Measurements from ENCODE around the gene CCNB2. TPM values are rescaled to one million over a fixed set of nuclear protein-coding genes. Genes with fewer than 3 reads are reported as not detected.

Gene CCNB2
- total RNA-seq = 100 to 1,000 TPM in 1 of 2 donors, 10 to 100 TPM in 1; 74.3 to 120 TPM

DNA sequence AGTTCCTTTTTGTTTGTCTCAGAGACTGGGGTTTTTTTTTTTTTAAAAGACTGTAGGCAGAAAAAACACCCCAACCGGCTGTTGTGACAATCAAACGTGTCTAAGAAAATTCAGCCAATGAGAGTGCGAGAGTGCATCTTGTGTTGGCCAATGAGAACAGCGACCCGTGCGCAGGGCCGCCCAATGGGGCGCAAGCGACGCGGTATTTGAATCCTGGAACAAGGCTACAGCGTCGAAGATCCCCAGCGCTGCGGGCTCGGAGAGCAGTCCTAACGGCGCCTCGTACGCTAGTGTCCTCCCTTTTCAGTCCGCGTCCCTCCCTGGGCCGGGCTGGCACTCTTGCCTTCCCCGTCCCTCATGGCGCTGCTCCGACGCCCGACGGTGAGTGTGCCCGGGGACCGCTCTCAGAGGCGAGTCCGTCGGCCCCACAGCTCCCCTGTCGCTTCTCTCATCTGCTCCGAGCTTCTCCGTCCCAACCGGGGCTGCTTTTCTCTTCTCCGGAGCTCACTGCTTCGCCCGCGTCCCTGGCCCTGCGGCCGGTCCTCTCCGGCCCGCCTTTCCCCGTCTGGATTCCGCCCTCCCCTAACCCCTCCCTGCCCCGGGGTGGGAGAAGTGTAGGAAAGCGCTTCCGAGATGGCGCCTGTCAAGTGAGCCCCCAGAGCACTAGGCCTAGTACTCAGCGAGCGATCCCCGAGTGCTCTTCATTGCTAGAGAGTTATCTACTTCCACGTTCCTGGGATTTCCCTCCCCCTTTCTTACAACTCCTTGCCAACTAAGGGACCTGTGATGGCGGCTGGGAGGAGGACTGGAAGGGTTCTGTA lies at the start of gene CCNB2:
TSS of gene CCNB2 (plus strand) at position 235 of the 821 bp plus-strand sequence. CDS start at position 358, 123 bp downstream.
- ATAC-seq (peak; percentile 99), DNase-seq (ENCODE audit: low spot score in 2 of 2) (peak; percentile 79 to 87)
- peak within 1 kb of the TSS; percentile 92 to 99 for H3K27ac Mint-ChIP-seq
- peaks cover 8 to 32% of the 10 kb centered on the region in 2 donors for H3K36me3 Mint-ChIP-seq
- H3K9me3 Mint-ChIP-seq = no peaks in the 10 kb centered on the region

DNA sequence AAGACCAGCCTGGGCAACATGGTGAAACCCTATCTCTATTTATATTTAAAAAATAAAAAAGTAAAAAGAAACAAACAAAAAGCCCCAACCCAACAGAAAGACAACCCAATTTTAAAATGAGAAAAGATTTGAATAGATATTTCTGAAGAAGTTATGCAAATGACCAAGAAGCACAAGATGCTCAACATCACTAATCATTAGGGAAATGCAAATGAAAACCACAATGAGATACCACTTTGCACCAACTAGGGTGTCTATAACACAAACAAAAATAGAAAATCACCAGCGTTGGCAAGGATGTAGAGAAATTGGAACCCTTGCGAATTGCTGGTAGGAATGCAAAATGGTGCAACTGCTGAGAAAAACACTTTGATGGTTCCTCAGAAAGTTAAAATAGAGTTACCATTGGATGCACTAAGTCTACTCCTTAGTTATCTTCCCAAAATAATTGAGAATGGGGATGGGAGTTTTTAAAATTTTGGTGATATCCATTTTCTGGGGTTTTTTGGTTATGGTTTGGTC lies 45.8 kb upstream of the CCNB2 start:
- no peaks in the 10 kb centered on the region for H3K9me3 Mint-ChIP-seq
- no peak overlapping the region for H3K27ac Mint-ChIP-seq
- peaks cover 0 to 9% of the 10 kb centered on the region in 2 donors for H3K36me3 Mint-ChIP-seq
- DNase-seq (ENCODE audit: low spot score in 2 of 2) = no peak
- ATAC-seq = no peak

DNA sequence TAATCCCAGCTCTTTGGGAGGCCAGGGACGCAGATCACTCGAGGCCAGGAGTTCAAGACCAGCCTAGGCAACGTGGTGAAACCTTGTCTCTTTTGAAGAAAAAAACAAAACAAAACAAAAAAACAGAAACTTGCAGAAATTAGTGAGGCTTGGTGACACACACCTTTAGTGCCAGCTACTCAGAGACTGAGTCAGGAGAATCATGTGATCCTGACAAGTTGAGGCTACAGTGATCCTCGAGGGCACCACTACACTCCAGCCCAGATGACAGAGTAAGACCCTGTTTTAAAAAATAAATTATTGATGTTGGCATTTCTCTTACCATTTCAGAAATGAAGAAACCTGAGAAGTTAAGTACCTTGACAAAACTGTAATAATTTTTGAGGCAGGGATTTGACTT lies 44.6 kb upstream of the CCNB2 start:
- peaks cover 0 to 18% of the 10 kb centered on the region in 2 donors for H3K36me3 Mint-ChIP-seq
- ATAC-seq = peak in 1 of 2 donors; percentile 68
- no peaks in the 10 kb centered on the region for H3K9me3 Mint-ChIP-seq
- no peak overlapping the region for H3K27ac Mint-ChIP-seq
- no peak for DNase-seq (ENCODE audit: low spot score in 2 of 2)

DNA sequence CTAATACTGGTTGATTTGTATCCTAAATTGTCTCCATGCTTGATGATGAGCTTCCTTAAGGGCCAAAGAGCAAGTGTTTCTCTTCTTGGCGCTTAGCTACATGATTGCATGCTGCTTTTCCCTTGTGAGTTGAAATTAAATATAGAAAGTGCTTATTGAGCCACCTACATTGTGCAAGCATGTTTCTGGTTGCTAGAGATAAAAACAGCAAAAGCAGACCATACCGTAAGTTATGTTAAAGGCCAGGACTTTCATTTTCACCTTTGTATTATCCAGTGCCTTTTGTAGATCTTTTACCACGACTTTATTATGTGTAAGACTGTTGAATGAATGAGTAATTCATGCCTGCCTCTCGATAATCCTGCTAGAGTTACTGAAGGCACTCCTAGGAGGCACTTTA lies 41.9 kb upstream of the CCNB2 start:
- no peak for ATAC-seq

GRCh38 chr15:59069430-59069829 lies 35.5 kb upstream of the CCNB2 start:
- Mint-ChIP-seq H3K36me3 (peaks cover 6 to 40% of the 10 kb centered on the region in 2 donors), H3K9me3 (no peaks in the 10 kb centered on the region), H3K27ac (no peak overlapping the region)
- ATAC-seq (no peak), DNase-seq (ENCODE audit: low spot score in 2 of 2) (no peak)

More for the DNA sequence above, 41.9 kb upstream of the CCNB2 start:
- H3K27ac Mint-ChIP-seq = no peak overlapping the region
- DNase-seq (ENCODE audit: low spot score in 2 of 2) = no peak
- peaks cover 6 to 36% of the 10 kb centered on the region in 2 donors for H3K36me3 Mint-ChIP-seq
- H3K9me3 Mint-ChIP-seq = no peaks in the 10 kb centered on the region

DNA sequence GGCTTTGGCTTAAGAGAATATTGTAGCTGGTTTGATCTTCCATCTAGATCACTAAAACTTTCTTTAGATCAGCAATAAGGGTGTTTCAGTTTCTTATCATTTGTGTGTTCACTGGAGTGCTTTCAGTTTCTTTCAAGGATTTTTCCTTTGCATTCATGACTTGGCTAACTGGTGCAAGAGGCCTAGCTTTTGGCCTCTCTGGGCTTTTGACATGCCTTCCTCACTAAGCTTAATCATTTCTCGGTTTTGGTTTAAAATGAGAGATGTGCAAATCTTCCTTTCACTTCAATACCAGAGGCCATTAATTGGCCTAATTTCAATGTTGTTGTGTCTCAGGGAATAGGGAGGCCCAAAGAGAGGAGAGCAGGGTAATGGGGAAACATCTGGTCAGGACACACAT lies 30.3 kb upstream of the CCNB2 start:
- H3K36me3 Mint-ChIP-seq = peaks cover 0 to 13% of the 10 kb centered on the region in 2 donors
- ATAC-seq (peak; percentile 56 to 79), DNase-seq (ENCODE audit: low spot score in 2 of 2) (no peak)
- H3K27ac Mint-ChIP-seq = peak overlapping the region; percentile 29 to 69
- H3K9me3 Mint-ChIP-seq = no peaks in the 10 kb centered on the region

DNA sequence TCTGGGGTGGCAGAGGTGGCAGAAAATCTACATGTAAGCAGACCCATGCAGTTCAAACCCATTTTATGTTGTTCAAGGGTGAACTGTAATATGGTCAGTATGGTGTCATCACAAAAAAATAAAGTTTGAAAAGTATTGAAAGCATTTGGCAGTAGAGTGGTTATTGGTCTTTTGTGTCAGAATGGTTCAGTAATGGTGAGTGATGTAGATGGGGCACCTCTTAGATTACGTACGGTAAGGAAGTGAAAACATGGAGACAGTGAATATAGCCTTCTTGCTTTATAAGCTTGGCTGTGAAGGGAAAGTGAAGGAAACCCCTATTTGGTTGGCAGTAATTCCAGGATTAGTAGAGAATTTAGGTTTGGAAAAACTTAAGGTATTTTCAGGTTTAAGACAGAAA lies 17.2 kb upstream of the CCNB2 start:
- no peak for DNase-seq (ENCODE audit: low spot score in 2 of 2)
- H3K9me3 Mint-ChIP-seq = no peaks in the 10 kb centered on the region
- H3K36me3 Mint-ChIP-seq = peaks cover 0 to 5% of the 10 kb centered on the region in 2 donors
- H3K27ac Mint-ChIP-seq = peak overlapping the region in 1 of 2 donors; percentile 1
- ATAC-seq = no peak

- Mint-ChIP-seq H3K9me3 (no peaks in the 10 kb centered on the region), H3K27ac (no peak overlapping the region), H3K36me3 (peaks cover 0 to 11% of the 10 kb centered on the region in 2 donors)
- DNase-seq (ENCODE audit: low spot score in 2 of 2) (no peak), ATAC-seq (no peak)
Observed at GRCh38 chr15:59094077-59094476, 10.9 kb upstream of the CCNB2 start.

DNA sequence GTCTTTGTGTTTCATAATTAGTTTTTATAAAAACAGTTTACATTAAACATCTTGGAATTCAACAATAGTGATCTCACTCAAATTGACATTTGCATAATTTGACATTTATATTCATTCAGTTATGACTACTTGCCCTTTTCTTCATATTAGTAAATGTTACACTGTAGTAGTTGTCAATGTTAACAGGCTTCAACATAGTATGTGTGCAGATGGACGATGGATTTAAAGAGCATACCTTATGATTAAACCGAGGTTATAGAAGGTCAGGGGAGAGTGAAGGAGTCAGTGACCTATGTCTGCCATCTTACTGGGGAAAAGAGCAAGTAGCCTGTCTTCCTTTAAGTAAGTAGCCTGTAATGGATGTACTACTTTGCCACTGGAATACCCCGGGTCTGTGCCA lies 8.5 kb upstream of the CCNB2 start:
- ATAC-seq (no peak), DNase-seq (ENCODE audit: low spot score in 2 of 2) (no peak)
- Mint-ChIP-seq H3K27ac (no peak overlapping the region), H3K9me3 (no peaks in the 10 kb centered on the region), H3K36me3 (peaks cover 0 to 11% of the 10 kb centered on the region in 2 donors)

DNA sequence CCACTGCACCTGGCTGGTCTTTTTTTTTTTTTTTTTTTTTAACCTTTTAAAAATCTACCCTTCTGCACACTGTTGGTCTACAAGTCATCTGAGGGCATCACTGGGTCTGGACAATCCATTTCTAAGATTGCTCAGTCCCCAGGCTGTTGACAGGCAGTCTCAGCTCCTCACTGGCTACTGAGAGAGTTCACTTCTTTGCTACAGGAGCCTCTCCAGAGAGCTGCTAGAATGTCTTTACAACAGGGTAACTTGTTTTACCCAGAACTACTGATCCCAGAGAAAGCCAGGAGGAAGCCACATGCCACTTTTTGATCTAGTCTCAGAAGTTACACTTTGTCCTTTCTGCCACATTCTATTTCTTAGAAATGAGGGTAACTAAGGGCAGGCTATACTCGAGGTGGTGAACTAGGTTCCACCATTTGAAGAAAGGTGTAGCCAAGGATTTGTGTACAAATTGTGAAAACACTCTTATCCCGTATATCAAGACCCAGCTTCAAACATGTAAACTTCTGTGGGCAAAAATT lies 5.7 kb upstream of the CCNB2 start:
- DNase-seq (ENCODE audit: low spot score in 2 of 2) (no peak), ATAC-seq (no peak)
- Mint-ChIP-seq H3K36me3 (peaks cover 0 to 12% of the 10 kb centered on the region in 2 donors), H3K9me3 (no peaks in the 10 kb centered on the region), H3K27ac (no peak overlapping the region)

GRCh38 chr15:59104602-59104911 lies 389 bp upstream of the CCNB2 start:
- Mint-ChIP-seq H3K36me3 (peaks cover 8 to 31% of the 10 kb centered on the region in 2 donors), H3K9me3 (no peaks in the 10 kb centered on the region), H3K27ac (peak overlapping the region; percentile 92 to 99)
- no peak for ATAC-seq
- no peak for DNase-seq (ENCODE audit: low spot score in 2 of 2)

DNA sequence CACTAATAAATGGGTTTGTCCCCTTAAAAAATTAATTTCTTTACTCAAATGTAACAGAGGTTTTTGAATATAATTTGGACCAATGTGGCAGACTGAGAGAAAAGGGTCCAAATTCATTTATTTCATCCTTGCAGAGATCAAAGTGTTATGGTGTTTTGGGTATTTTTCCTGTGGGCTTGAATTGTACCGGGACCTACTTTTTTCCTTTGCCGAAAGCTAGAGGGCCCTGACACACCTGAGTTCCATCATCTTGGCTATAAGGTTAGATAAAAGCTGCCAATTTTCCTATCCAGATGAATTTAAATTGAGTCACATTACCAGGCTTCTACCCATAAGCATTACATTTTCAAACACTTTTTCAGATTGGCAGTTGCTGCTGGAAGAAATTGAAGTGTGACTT lies 908 bp downstream of the CCNB2 start:
- Mint-ChIP-seq H3K9me3 (no peaks in the 10 kb centered on the region), H3K27ac (peak overlapping the region; percentile 92 to 99), H3K36me3 (peaks cover 8 to 35% of the 10 kb centered on the region in 2 donors)
- ATAC-seq (no peak), DNase-seq (ENCODE audit: low spot score in 2 of 2) (no peak)

DNA sequence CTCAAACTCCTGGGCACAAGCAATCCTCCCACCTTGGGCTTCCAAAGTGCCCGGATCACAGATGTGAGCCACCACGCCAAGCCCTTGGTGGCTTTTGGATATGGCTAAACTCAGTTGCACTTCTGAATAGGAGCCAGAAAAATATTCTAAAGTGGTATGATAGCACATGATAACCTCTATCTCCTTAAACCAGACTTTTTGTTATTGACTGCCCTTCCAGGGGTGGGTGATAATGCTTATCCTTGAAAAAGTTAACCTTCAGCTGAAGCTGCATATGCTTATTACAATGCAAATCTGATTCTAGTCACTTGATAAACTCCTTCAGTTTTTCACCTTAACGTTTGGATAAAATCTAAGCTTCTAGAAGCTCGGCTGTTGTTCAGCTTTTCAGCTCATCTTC lies 6.3 kb downstream of the CCNB2 start:
- peak overlapping the region in 1 of 2 donors; percentile 87 for H3K27ac Mint-ChIP-seq
- H3K9me3 Mint-ChIP-seq = no peaks in the 10 kb centered on the region
- H3K36me3 Mint-ChIP-seq = peaks cover 11 to 52% of the 10 kb centered on the region in 2 donors
- ATAC-seq (no peak), DNase-seq (ENCODE audit: low spot score in 2 of 2) (no peak)

DNA sequence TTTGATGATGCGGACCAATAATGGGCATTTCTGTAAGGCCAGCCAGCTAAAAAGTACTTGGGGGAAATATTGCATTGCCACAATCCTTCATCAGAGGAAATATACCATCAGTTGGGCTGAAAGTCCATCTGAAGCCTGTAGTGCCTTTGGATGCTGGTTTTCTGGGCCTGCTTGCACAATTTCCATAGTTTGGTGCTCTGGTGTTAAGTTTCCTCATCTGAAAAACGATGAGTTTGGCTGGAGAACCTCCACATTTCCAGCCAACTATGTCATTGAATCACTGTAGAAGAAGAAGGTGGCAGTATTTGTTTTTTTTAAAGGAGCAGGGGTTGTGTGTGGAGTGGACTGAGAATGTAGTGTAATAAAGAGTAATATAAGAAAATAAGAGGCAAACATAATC lies 10.1 kb downstream of the CCNB2 start:
- ATAC-seq (no peak), DNase-seq (ENCODE audit: low spot score in 2 of 2) (no peak)
- no peak overlapping the region for H3K27ac Mint-ChIP-seq
- no peaks in the 10 kb centered on the region for H3K9me3 Mint-ChIP-seq
- peaks cover 11 to 53% of the 10 kb centered on the region in 2 donors for H3K36me3 Mint-ChIP-seq

GRCh38 chr15:59116141-59116540 lies 11.2 kb downstream of the CCNB2 start:
- Mint-ChIP-seq H3K36me3 (peaks cover 11 to 49% of the 10 kb centered on the region in 2 donors), H3K27ac (no peak overlapping the region), H3K9me3 (no peaks in the 10 kb centered on the region)
- DNase-seq (ENCODE audit: low spot score in 2 of 2) (no peak), ATAC-seq (no peak)

- Mint-ChIP-seq H3K27ac (no peak overlapping the region), H3K36me3 (peaks cover 11 to 49% of the 10 kb centered on the region in 2 donors), H3K9me3 (no peaks in the 10 kb centered on the region)
- no peak for DNase-seq (ENCODE audit: low spot score in 2 of 2)
- no peak for ATAC-seq
Observed at GRCh38 chr15:59116771-59117170, 11.8 kb downstream of the CCNB2 start.

DNA sequence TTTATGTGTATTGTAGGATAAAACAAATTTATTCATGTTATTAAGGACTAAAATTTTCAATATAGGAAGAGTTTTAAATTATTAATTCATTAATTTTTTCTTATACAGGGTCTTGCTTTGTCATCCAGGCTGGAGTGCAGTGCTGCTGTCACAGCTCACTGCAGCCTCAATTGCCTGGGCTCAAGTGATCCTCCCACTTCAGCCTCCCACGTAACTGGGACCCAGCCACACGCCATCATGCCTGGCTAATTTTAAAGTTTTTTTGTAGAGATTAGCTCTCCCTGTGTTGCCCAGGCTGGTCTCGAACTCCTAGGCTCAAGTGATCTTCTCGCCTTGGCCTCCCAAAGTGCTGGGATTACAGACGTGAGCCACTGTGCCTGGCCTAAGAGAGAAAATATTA lies 14.7 kb downstream of the CCNB2 start:
- ATAC-seq = no peak
- no peak overlapping the region for H3K27ac Mint-ChIP-seq
- DNase-seq (ENCODE audit: low spot score in 2 of 2) = no peak
- no peaks in the 10 kb centered on the region for H3K9me3 Mint-ChIP-seq
- peaks cover 10 to 53% of the 10 kb centered on the region in 2 donors for H3K36me3 Mint-ChIP-seq

DNA sequence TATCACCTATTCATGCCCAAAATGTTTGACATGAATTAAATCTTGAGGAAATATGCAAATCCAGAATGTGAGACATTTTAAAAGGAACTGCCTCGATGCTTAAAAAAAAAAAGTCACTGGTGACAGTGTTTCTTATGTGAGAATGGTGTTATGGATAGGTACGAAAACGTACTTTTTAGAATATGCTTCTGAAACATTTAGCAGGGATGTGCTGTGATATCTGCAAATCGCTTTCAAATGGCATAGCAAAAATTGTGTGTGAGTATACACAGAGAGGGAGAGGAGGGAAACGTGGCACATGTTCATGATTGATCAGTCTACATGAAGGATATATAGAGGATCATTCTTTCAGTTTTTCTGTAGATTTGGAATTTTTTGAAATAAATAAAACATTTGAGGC lies 16.0 kb downstream of the CCNB2 start:
- ATAC-seq = no peak
- no peaks in the 10 kb centered on the region for H3K9me3 Mint-ChIP-seq
- H3K27ac Mint-ChIP-seq = no peak overlapping the region
- no peak for DNase-seq (ENCODE audit: low spot score in 2 of 2)
- H3K36me3 Mint-ChIP-seq = peaks cover 4 to 54% of the 10 kb centered on the region in 2 donors
